Mucosa of descending colon (tissue), 3 donors: ENCODE data around the gene SCLT1. TPM values are rescaled to one million over a fixed set of nuclear protein-coding genes. Genes with fewer than 3 reads are reported as not detected.

Experiments used
- ATAC-seq: fragments of 200-7000 bp; cut with Tn5 transposase; one replicate; pipeline ENCODE4 v1.9.1; 2020; ENCODE audit warnings: mild to moderate bottlenecking, moderate library complexity
- DNase-seq, 3 donors: peaks; one replicate each; pipeline ENCODE4 v3.0.0-alpha.2; 2020
- H3K36me3 ChIP-seq: fragments of 200-600 bp; one replicate; pipeline ENCODE4 v1.8.0; 2021; ENCODE audit warnings: low read depth, mild to moderate bottlenecking
- H3K4me1 ChIP-seq: fragments of 200-600 bp; one replicate; pipeline ENCODE4 v1.8.0; 2021; ENCODE audit warnings: low read depth, mild to moderate bottlenecking
- H3K4me3 ChIP-seq: fragments of 200-600 bp; one replicate; pipeline ENCODE4 v1.8.0; 2021; ENCODE audit warnings: mild to moderate bottlenecking
- H3K9me3 ChIP-seq: fragments of 200-600 bp; one replicate; pipeline ENCODE4 v1.8.0; 2021; ENCODE audit warnings: mild to moderate bottlenecking
- CTCF ChIP-seq: fragments of 200-600 bp; IDR thresholded peaks from one replicate; pipeline ENCODE4 v1.8.0; 2022; ENCODE audit warnings: antibody characterized with exemption, mild to moderate bottlenecking
- intact Hi-C, 2 donors: fragments of 100-400 bp; cut with DNase I in 1 of 2; cut with micrococcal nuclease in 1 of 2; formaldehyde crosslinking; loops; one replicate each; pipeline versions ENCODE4 v1.11.0 to v1.11.1; 2022; cut with DNase I, micrococcal nuclease
- total RNA-seq, 3 donors: library from RNA; stranded (reverse); fragmentation: NEBNext Ultra II Directional in 2 of 3; extraction: Animal tissue kit (Norgen Biotek cat#: 25700) in 2 of 3; gene quantifications; one replicate each; pipeline versions ENCODE4 v1.2.1 to v1.2.4, GENCODE V29; 2021 to 2023
- donor health status: DM: no; HTN: no; CAD: no; lungs with moderate emphysema.
- donor health status: DM: no; HTN: no; CAD: no.
- donor health status: DM: no; HTN: yes; CAD: no.

SCLT1 gene
- total RNA-seq, 3 donors from 2014 or later: 11.7 to 16.8 (median 12.9) TPM

- no peak for TF ChIP-seq CTCF
- Histone ChIP-seq H3K9me3 (no peaks in the 10 kb centered on the region), H3K4me3 (no peak overlapping the region), H3K36me3 (no peaks in the 10 kb centered on the region), H3K4me1 (no peaks in the 10 kb centered on the region)
- intact Hi-C loops: no loop called here
- no peak for ATAC-seq
- no peak for DNase-seq
These were observed 252.5 kb downstream of the SCLT1 start for GRCh38 chr4:128840711-128841318.

DNA sequence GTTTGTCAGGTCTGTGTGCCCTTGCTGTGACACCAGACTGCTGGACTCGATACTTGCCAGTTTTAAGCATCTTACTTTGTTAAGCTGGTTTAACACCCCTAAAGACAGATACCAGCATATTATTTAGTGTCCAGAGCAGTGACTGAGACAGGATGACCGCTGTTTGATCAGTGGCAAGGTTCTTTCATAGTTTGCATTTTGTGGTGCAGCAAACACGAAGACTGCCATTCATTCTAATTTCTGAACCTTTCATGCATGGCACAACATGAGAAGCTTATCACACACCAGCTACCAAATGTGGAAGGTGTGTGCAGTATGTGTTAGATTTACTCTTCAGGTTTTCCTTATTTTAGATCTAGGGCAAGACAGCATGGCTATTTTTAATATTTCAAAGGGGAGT, 255.7 kb downstream of the SCLT1 start:
- Histone ChIP-seq H3K36me3 (no peaks in the 10 kb centered on the region), H3K4me1 (no peaks in the 10 kb centered on the region), H3K4me3 (no peak overlapping the region), H3K9me3 (no peaks in the 10 kb centered on the region)
- DNase-seq (no peak), ATAC-seq (no peak)
- intact Hi-C loops: no loop called here
- no peak for TF ChIP-seq CTCF

DNA sequence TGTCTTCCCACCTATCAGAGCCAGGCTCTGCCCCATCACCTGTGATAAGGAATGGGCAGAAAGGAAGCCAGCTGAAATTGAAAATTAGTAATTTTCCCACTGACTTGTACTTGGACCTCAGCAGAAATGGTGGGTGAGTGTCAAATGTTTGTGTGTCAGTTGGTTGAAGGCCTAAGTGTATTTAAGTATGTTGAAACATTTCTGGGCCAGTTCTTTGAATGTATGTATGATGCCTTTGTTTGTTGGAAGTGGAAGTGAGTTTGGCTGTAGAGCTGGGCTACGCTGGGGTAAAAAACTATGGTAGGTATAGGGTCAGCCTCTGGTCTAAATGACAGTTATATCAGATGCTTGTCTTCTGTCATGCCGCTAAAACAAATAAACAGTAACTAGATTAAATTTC, 256.1 kb downstream of the SCLT1 start:
- no peaks in the 10 kb centered on the region for H3K9me3 ChIP-seq
- no peak for DNase-seq
- intact Hi-C loops: no loop called here
- H3K4me3 ChIP-seq: no peak overlapping the region
- H3K4me1 ChIP-seq: peaks cover under 1% of the 10 kb centered on the region
- H3K36me3 ChIP-seq: no peaks in the 10 kb centered on the region
- no peak for ATAC-seq
- no peak for TF ChIP-seq CTCF

DNA sequence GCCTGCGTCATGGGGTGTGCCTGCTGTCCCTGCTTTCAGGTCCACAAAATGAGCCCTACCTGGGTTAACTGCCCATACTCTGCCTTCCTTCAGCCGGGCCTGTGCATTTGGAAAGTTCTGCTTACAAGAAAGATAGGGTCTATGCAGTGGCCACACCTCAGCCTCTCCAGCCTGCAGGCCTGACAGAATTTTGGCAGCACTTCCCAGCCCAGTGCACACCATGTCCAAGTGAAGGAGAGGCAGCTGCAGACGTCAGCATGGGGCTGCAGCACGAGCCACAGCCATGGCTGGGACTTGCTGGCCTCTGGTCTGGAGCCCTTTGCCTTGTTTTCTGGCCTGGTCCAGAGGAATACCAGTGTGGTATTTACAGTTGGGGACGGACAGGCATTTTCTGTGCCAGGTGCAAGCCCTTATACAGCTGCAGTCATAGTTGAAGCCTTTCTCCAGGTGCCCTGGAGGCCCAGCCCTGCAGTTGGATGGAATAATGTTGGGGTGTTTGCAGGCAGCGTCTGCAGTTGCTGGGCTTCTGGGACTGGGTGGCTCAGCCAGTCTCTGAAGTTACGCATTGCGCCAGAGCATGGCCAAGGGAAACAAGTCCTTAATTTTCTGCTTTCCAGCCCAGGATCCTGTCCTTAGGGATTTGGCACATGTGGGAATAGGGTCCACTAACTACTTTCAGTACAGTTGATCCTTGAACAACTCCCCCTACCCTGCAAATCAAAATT, 257.7 kb downstream of the SCLT1 start:
- Histone ChIP-seq H3K4me1 (peaks cover 15% of the 10 kb centered on the region), H3K4me3 (no peak overlapping the region), H3K9me3 (no peaks in the 10 kb centered on the region), H3K36me3 (no peaks in the 10 kb centered on the region)
- ATAC-seq (no peak), DNase-seq (no peak)
- no peak for TF ChIP-seq CTCF
- intact Hi-C loops: no loop called here

Other genes starting within 250 kb of the SCLT1 start
- 10 to 100 TPM; 14.2 to 42.2 (median 23.7) TPM for gene C4orf33, start 2.6 kb upstream of the SCLT1 start, total RNA-seq